ENCODE results near the gene A2M. TPM values are rescaled to one million over a fixed set of nuclear protein-coding genes. Genes with fewer than 3 reads are reported as not detected.

Gene A2M
- total RNA-seq, 2 donors from 2014 or later = 340 to 683 TPM

GRCh38 chr12:9037431-9037830, 78.3 kb downstream of the A2M start:
- DNase-seq (ENCODE audit: low spot score) = no peak
- Histone ChIP-seq H3K4me1 (no peaks in the 10 kb centered on the region), H3K27me3 (no peaks in the 10 kb centered on the region), H3K27ac (no peak overlapping the region), H3K4me3 (no peak overlapping the region), H3K36me3 (no peaks in the 10 kb centered on the region), H3K9me3 (no peaks in the 10 kb centered on the region)
- TF ChIP-seq CTCF (IDR thresholded peaks at IDR 0.05) = no peak

GRCh38 chr12:9036227-9036626, 79.5 kb downstream of the A2M start:
- Histone ChIP-seq H3K9me3 (no peaks in the 10 kb centered on the region), H3K27ac (no peak overlapping the region), H3K4me1 (no peaks in the 10 kb centered on the region), H3K4me3 (no peak overlapping the region), H3K36me3 (no peaks in the 10 kb centered on the region), H3K27me3 (no peaks in the 10 kb centered on the region)
- TF ChIP-seq CTCF (IDR thresholded peaks at IDR 0.05) = no peak
- DNase-seq (ENCODE audit: low spot score) = no peak

GRCh38 chr12:9034095-9034494, 81.6 kb downstream of the A2M start:
- Histone ChIP-seq H3K4me1 (no peaks in the 10 kb centered on the region), H3K9me3 (no peaks in the 10 kb centered on the region), H3K27me3 (no peaks in the 10 kb centered on the region), H3K36me3 (no peaks in the 10 kb centered on the region), H3K27ac (no peak overlapping the region), H3K4me3 (no peak overlapping the region)
- no peak for TF ChIP-seq CTCF (IDR thresholded peaks at IDR 0.05)
- no peak for DNase-seq (ENCODE audit: low spot score)

- Histone ChIP-seq H3K4me3 (no peak overlapping the region), H3K36me3 (no peaks in the 10 kb centered on the region), H3K4me1 (no peaks in the 10 kb centered on the region), H3K27ac (no peak overlapping the region), H3K9me3 (no peaks in the 10 kb centered on the region), H3K27me3 (no peaks in the 10 kb centered on the region)
- TF ChIP-seq CTCF (IDR thresholded peaks at IDR 0.05) = no peak
- DNase-seq (ENCODE audit: low spot score) = no peak
Observed at GRCh38 chr12:9033265-9033887, 82.3 kb downstream of the A2M start.

- no peaks in the 10 kb centered on the region for H3K4me1 ChIP-seq
- no peak for TF ChIP-seq CTCF (IDR thresholded peaks at IDR 0.05)
- DNase-seq (ENCODE audit: low spot score) = no peak
- H3K27me3 ChIP-seq = no peaks in the 10 kb centered on the region
- no peak overlapping the region for H3K27ac ChIP-seq
- no peak overlapping the region for H3K4me3 ChIP-seq
- no peaks in the 10 kb centered on the region for H3K9me3 ChIP-seq
- H3K36me3 ChIP-seq = no peaks in the 10 kb centered on the region
Observed at GRCh38 chr12:9032202-9032964, 83.3 kb downstream of the A2M start.

All from right atrium auricular region (tissue), 2 donors.